Thoracic aorta (tissue), 2 donors: ENCODE results near the gene NFE2L1. TPM values are rescaled to one million over a fixed set of nuclear protein-coding genes. Genes with fewer than 3 reads are reported as not detected.

Source experiments
- ATAC-seq: fragments of 150-250 bp; one replicate; pipeline ENCODE4 v1.8.0; 2017; ENCODE audit warnings: low read depth; ENCODE audit not compliant: insufficient number of reproducible peaks, low FRiP score
- DNase-seq: peaks from one replicate; pipeline ENCODE4 v3.0.0-alpha.2; 2020; ENCODE audit warnings: low spot score
- H3K27ac ChIP-seq, 2 donors: fragments of 200-600 bp; sonication (generic); 1 replicate in 1 of 2; 2 replicates in 1 of 2; pipeline ENCODE4 v1.5.1; 2016; ENCODE audit warnings: mild to moderate bottlenecking in 2 of 2, moderate library complexity in 2 of 2
- H3K27me3 ChIP-seq: fragments of 200-600 bp; sonication (generic); replicated peaks from 2 replicates; pipeline ENCODE4 v1.6.0; 2016; ENCODE audit warnings: mild to moderate bottlenecking; ENCODE audit not compliant: insufficient read depth
- H3K36me3 ChIP-seq: fragments of 200-600 bp; sonication (generic); one replicate; pipeline ENCODE4 v1.5.1; 2016
- H3K4me1 ChIP-seq, 2 donors: fragments of 200-600 bp; sonication (generic); 1 replicate in 1 of 2; 2 replicates in 1 of 2; pipeline versions ENCODE4 v1.5.1 to v1.6.0; 2016; ENCODE audit warnings: low read depth in 2 of 2, mild to moderate bottlenecking in 1 of 2; ENCODE audit not compliant: control insufficient read depth in 1 of 2
- H3K4me3 ChIP-seq: fragments of 200-600 bp; sonication (generic); 2 replicates; pipeline ENCODE4 v1.5.1; 2016; ENCODE audit warnings: mild to moderate bottlenecking
- H3K9me3 ChIP-seq: fragments of 200-600 bp; sonication (generic); 2 replicates; pipeline ENCODE4 v1.5.1; 2016
- CTCF ChIP-seq: fragments of 200-600 bp; sonication (generic); IDR thresholded peaks from one replicate; pipeline ENCODE4 v1.5.1; 2019; ENCODE audit warnings: antibody characterized with exemption
- total RNA-seq, 2 donors: library from RNA; depleted of rRNA; stranded (reverse); fragments of >200 nt; gene quantifications; one replicate each; pipeline versions ENCODE4 v1.1.0 to v1.2.3, GENCODE V29; 2016

NFE2L1 gene
- total RNA-seq, 2 donors from 2014 or later = 131 to 155 TPM

DNA sequence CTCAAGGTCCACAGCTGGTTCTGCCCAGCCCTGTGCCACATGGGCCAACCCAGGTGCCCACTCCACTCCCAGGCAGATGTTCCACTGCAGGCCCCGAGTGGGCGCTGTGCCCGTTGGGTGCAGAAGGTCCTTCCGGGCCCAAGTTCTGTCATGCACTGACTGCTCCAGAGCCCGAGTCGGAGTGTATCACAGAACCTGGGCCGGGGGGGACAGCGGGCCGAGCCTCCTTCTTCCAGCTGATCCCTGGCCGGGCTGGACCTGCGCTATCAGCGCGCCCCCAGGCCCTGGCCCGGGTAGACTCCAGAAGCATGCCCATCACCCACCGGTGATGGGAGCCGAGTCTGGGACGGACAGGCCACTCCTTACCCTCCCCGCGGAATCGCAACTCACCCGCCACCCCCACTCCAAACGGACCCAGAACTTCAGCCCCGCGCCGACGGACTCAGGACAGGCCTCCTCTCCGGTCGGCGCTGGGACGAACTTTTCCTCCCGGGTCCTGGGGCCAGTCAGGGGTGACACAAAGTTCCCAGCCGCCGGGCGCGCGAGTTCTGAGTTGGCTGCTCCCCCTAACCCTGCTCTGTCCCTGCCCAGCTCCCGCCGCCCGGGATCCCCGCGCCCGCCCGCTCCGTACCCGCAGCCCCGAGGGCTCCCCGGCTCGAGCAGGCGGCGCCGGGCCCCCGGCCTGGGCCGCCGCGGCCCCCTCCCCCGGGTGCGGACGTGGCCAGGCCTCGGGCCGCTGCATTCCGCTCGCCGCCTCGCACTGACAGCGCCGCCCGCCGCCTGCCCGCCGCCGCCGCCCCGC lies 10.9 kb upstream of the NFE2L1 start, which contains the start of gene COPZ2:
TSS of gene COPZ2 (minus strand) at position 762 of the 802 bp plus-strand sequence. CDS start at position 742, 20 bp downstream.
- ATAC-seq = peak; percentile 66
- peak within 1 kb of the TSS; percentile 66 to 76 for H3K27ac ChIP-seq

GRCh38 chr17:48037838-48038323 lies 10.3 kb upstream of the NFE2L1 start:
- H3K9me3 ChIP-seq = no peaks in the 10 kb centered on the region
- peaks cover 4 to 16% of the 10 kb centered on the region in 2 donors for H3K4me1 ChIP-seq
- TF ChIP-seq CTCF = no peak
- H3K27ac ChIP-seq = peak overlapping the region; percentile 64 to 76
- ATAC-seq (no peak), DNase-seq (no peak)
- H3K36me3 ChIP-seq = no peaks in the 10 kb centered on the region
- H3K27me3 ChIP-seq = no peaks in the 10 kb centered on the region
- peak overlapping the region; percentile 74 for H3K4me3 ChIP-seq

More for the DNA sequence above, 10.9 kb upstream of the NFE2L1 start, which contains the start of gene COPZ2:
- Histone ChIP-seq H3K4me1 (peaks cover 4 to 16% of the 10 kb centered on the region in 2 donors), H3K27me3 (no peaks in the 10 kb centered on the region), H3K9me3 (no peaks in the 10 kb centered on the region), H3K36me3 (no peaks in the 10 kb centered on the region), H3K4me3 (peak within 1 kb of the TSS; percentile 74)
- peak; percentile 32 for DNase-seq
- TF ChIP-seq CTCF = peak; percentile 41

- no peak for TF ChIP-seq CTCF
- H3K4me3 ChIP-seq = no peak overlapping the region
- no peaks in the 10 kb centered on the region for H3K9me3 ChIP-seq
- no peaks in the 10 kb centered on the region for H3K36me3 ChIP-seq
- H3K27me3 ChIP-seq = no peaks in the 10 kb centered on the region
- H3K27ac ChIP-seq = no peak overlapping the region
- DNase-seq = no peak
- H3K4me1 ChIP-seq = peaks cover 4 to 16% of the 10 kb centered on the region in 2 donors
- no peak for ATAC-seq
These were observed 9.5 kb upstream of the NFE2L1 start for GRCh38 chr17:48038687-48039086.

DNA sequence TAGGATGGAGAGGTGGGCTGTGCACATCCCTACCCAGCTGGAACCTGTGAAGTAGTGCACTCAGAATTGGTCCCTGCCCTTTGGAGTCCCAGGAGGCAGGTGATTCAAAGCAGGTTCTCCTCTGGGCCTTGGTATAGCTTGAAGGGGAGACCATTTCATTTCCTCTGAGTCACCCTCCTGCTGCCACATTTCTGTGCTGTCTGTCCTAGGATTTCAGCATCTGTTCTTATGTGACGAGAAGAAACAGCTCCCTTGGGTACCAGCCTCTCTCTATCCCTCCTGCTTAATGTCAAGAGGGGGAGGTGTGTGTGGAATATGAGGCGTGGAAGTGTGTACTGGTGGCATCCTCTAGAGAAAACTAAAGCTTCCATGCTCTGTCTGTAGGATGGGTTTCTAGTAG lies 5.0 kb upstream of the NFE2L1 start:
- ATAC-seq (no peak), DNase-seq (no peak)
- no peaks in the 10 kb centered on the region for H3K27me3 ChIP-seq
- H3K9me3 ChIP-seq = no peaks in the 10 kb centered on the region
- H3K4me1 ChIP-seq = peaks cover 6 to 18% of the 10 kb centered on the region in 2 donors
- H3K4me3 ChIP-seq = no peak overlapping the region
- H3K36me3 ChIP-seq = no peaks in the 10 kb centered on the region
- TF ChIP-seq CTCF = no peak
- H3K27ac ChIP-seq = no peak overlapping the region

GRCh38 chr17:48044851-48045250 lies 3.3 kb upstream of the NFE2L1 start:
- Histone ChIP-seq H3K9me3 (no peaks in the 10 kb centered on the region), H3K4me1 (peaks cover 13 to 21% of the 10 kb centered on the region in 2 donors), H3K36me3 (no peaks in the 10 kb centered on the region), H3K4me3 (no peak overlapping the region), H3K27me3 (no peaks in the 10 kb centered on the region), H3K27ac (no peak overlapping the region)
- ATAC-seq = no peak
- DNase-seq = no peak
- no peak for TF ChIP-seq CTCF
